ENCODE measurements around the gene CDK3. TPM values are rescaled to one million over a fixed set of nuclear protein-coding genes. Genes with fewer than 3 reads are reported as not detected.
A peak's percentile ranks its signal among the peaks of the same experiment; 100 is the strongest.

The CDK3 gene
- total and polyA plus RNA-seq, 3 experiments from 2014 or later, result 5.0 to 5.5 TPM; not detected in 1

DNA sequence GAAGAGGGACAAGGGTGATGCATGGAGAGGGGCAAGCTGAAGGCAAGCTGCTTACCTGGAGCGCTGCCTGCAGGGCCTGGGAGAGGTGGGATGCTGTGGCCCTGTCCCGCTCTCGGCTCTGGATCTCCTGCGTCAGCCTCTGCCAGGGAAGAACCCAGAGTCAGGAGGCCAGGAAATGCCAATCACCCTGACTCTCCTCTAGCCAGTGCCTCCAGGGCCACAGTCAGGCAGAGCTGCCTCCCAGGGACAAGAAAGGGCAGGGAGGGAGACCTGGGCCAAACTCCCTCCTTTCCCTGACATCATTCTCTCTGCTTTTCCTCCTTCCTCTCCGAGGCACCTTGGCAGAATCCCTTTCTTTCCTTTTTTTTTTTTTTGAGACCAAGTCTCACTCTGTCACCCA is 11.3 kb downstream of the CDK3 start:
- H3K9me3 ChIP-seq (ENCODE audit: low read length), result no peaks in the 10 kb centered on the region
- no peak overlapping the region for H3K27ac ChIP-seq (ENCODE audit: low read depth, low read length)
- no peaks in the 10 kb centered on the region for H3K9me3 Mint-ChIP-seq
- H3K27me3 Mint-ChIP-seq, result peaks cover 0 to 5% of the 10 kb centered on the region in 2 donors
- no peak overlapping the region for H3K27ac Mint-ChIP-seq
- ChIA-PET CTCF (interaction anchor here (1.1 to 4.5 kb wide), 8 partner anchors 10 to 287 kb away, joined by 3 to 30 read pairs (median 5); partner anchors contain the start of gene EXOC7), POLR2A (no interaction called here)
- peaks cover 5 to 6% (median 5%) of the 10 kb centered on the region in 3 donors for H3K4me1 Mint-ChIP-seq
- DNase-seq, result no peak
- H3K27me3 ChIP-seq (ENCODE audit: insufficient read depth, low read length, poor library complexity, severe bottlenecking), result no peaks in the 10 kb centered on the region
- H3K36me3 ChIP-seq (ENCODE audit: insufficient read depth, low read length), result no peaks in the 10 kb centered on the region
- H3K4me1 ChIP-seq (ENCODE audit: insufficient read depth, low read length), result peaks cover 4% of the 10 kb centered on the region
- no peak overlapping the region for H3K4me3 ChIP-seq (ENCODE audit: low read length)
- no peaks in the 10 kb centered on the region for H3K36me3 Mint-ChIP-seq
- no peak overlapping the region for H3K4me3 Mint-ChIP-seq

DNA sequence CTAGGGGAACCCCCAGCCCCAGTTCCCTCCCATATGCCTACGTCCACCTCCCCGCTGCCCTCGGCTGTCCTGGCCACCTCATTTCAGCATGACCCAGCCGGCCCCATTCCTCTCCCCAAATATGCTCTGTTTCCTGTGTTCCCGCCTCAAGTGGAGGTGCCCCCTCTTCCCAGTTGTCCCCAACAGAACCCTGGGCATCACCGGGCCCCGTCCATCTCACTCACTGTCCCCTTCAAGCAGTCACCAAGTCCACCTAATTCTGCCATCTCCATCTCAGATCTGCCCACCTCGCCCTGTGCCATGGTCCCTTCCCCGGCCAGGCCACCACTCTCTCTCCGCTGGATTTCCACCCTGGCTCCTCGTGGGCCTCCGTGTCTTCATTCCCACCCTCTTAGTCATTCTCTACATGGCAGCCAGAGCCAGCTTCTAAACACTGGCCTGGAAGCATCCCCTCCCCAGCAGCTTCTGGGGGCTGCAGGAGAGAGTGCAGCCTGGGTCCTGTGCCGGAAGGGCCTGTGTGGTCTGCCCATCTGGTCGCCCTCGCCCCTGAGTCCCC is 12.8 kb downstream of the CDK3 start:
- Histone ChIP-seq H3K36me3 (ENCODE audit: insufficient read depth, low read length) (no peaks in the 10 kb centered on the region), H3K27ac (ENCODE audit: low read depth, low read length) (no peak overlapping the region), H3K9me3 (ENCODE audit: low read length) (no peaks in the 10 kb centered on the region), H3K4me1 (ENCODE audit: insufficient read depth, low read length) (peaks cover 4% of the 10 kb centered on the region), H3K27me3 (ENCODE audit: insufficient read depth, low read length, poor library complexity, severe bottlenecking) (no peaks in the 10 kb centered on the region), H3K4me3 (ENCODE audit: low read length) (no peak overlapping the region)
- Mint-ChIP-seq H3K27me3 (peaks cover 0 to 5% of the 10 kb centered on the region in 2 donors), H3K27ac (no peak overlapping the region), H3K9me3 (no peaks in the 10 kb centered on the region), H3K4me3 (no peak overlapping the region), H3K36me3 (no peaks in the 10 kb centered on the region), H3K4me1 (peaks cover 5 to 6% (median 5%) of the 10 kb centered on the region in 3 donors)
- DNase-seq, result no peak
- ChIA-PET POLR2A (no interaction called here), CTCF (interaction anchor here (0.7 to 4.5 kb wide), 38 partner anchors 7 to 385 kb away, joined by 3 to 30 read pairs (median 5); partner anchors contain the start of genes CDK3, EVPL, EXOC7 and MRPL38)

DNA sequence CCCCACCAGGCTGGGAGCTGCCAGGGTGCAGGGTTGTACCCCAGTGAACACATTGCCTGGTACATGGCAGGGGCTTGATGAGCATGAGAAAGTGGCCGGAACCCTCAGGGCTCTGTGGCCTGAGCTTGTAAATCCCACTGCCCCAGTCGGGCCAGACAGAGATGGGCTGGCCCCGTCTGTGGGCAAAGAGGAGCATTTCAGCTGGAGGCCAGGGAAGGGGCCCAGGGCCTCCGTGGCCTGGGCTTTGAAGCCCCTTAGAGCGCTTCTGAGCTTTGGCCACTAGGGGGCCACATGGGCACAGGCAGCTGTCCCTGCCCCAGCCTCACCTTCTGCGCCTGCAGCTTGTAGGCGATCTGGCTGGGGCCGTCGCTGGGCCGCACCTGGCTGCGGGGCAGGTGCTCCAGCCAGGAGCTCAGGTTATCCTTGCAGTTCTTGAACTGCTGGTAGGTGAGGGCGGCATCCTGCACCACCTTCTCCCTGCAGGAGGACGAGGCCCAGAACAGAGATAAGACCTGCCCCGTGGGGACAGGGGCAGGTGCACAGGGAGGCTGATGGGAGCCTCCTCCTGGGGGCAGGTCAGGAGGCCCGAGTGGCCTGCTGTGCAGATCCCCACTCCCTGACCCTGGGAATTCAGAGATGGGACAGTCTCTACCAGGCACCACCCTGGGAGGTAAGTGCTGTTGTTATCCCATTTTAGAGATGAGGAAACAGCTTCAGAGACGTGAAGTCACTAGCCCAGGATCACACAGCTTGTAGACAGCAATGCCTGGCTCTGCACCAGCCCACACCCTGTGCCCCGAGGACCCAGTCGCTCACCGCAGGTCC is 13.7 kb downstream of the CDK3 start:
- peak; percentile 66 to 85 (median 71) for DNase-seq
- POLR2A ChIA-PET, result interaction anchor here (0.5 to 1.4 kb wide), 6 partner anchors 11 to 454 kb away, joined by 3 to 6 read pairs (median 3); partner anchors contain the start of gene EXOC7
- H3K36me3 Mint-ChIP-seq, result no peaks in the 10 kb centered on the region
- H3K27me3 Mint-ChIP-seq, result peaks cover 0 to 5% of the 10 kb centered on the region in 2 donors
- H3K36me3 ChIP-seq (ENCODE audit: insufficient read depth, low read length), result no peaks in the 10 kb centered on the region
- peaks cover 5 to 6% (median 5%) of the 10 kb centered on the region in 3 donors for H3K4me1 Mint-ChIP-seq
- H3K27me3 ChIP-seq (ENCODE audit: insufficient read depth, low read length, poor library complexity, severe bottlenecking), result no peaks in the 10 kb centered on the region
- no peak overlapping the region for H3K27ac ChIP-seq (ENCODE audit: low read depth, low read length)
- no peaks in the 10 kb centered on the region for H3K9me3 Mint-ChIP-seq
- H3K9me3 ChIP-seq (ENCODE audit: low read length), result no peaks in the 10 kb centered on the region
- CTCF ChIA-PET, result interaction anchor here (0.5 to 4.5 kb wide), 51 partner anchors 8 to 384 kb away, joined by 3 to 30 read pairs (median 4); partner anchors contain the start of genes CDK3, EVPL, EXOC7 and GALR2
- peak overlapping the region in 1 of 8 donors; percentile 80 for H3K27ac Mint-ChIP-seq
- H3K4me1 ChIP-seq (ENCODE audit: insufficient read depth, low read length), result peaks cover 4% of the 10 kb centered on the region
- H3K4me3 ChIP-seq (ENCODE audit: low read length), result no peak overlapping the region
- peak overlapping the region in 1 of 7 donors; percentile 32 for H3K4me3 Mint-ChIP-seq

DNA sequence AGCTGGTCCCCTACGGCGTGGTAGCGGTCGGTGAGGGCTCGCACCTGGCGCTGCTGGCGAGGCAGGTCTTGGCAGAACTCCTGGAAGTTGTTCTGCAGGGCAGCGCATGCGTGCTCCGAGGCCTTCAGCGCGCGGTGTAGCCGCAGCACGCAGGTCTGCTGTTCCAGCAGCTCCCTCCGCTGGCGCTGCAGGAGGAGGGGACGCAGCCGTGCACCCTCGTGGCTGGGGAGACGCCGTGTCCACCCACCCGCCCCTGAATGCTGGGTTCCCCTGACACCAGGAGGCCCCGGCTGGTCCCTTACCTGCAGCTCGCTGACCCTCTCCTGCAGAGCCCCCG is 14.2 kb downstream of the CDK3 start:
- H3K4me1 ChIP-seq (ENCODE audit: insufficient read depth, low read length), result peaks cover 4% of the 10 kb centered on the region
- Mint-ChIP-seq H3K27ac (no peak overlapping the region), H3K4me3 (no peak overlapping the region), H3K36me3 (no peaks in the 10 kb centered on the region), H3K4me1 (peaks cover 5 to 6% (median 5%) of the 10 kb centered on the region in 3 donors), H3K9me3 (no peaks in the 10 kb centered on the region), H3K27me3 (peaks cover 0 to 5% of the 10 kb centered on the region in 2 donors)
- H3K27ac ChIP-seq (ENCODE audit: low read depth, low read length), result no peak overlapping the region
- ChIA-PET CTCF (interaction anchor here (0.5 to 4.5 kb wide), 42 partner anchors 9 to 383 kb away, joined by 3 to 30 read pairs (median 5); partner anchors contain the start of genes CDK3, EVPL, EXOC7 and GALR2), POLR2A (interaction anchor here (1.0 to 1.4 kb wide), 2 partner anchors 15 to 57 kb away, joined by 3 read pairs; no protein-coding TSS in a partner anchor)
- no peaks in the 10 kb centered on the region for H3K9me3 ChIP-seq (ENCODE audit: low read length)
- H3K36me3 ChIP-seq (ENCODE audit: insufficient read depth, low read length), result no peaks in the 10 kb centered on the region
- no peak overlapping the region for H3K4me3 ChIP-seq (ENCODE audit: low read length)
- DNase-seq, result no peak
- no peaks in the 10 kb centered on the region for H3K27me3 ChIP-seq (ENCODE audit: insufficient read depth, low read length, poor library complexity, severe bottlenecking)

DNA sequence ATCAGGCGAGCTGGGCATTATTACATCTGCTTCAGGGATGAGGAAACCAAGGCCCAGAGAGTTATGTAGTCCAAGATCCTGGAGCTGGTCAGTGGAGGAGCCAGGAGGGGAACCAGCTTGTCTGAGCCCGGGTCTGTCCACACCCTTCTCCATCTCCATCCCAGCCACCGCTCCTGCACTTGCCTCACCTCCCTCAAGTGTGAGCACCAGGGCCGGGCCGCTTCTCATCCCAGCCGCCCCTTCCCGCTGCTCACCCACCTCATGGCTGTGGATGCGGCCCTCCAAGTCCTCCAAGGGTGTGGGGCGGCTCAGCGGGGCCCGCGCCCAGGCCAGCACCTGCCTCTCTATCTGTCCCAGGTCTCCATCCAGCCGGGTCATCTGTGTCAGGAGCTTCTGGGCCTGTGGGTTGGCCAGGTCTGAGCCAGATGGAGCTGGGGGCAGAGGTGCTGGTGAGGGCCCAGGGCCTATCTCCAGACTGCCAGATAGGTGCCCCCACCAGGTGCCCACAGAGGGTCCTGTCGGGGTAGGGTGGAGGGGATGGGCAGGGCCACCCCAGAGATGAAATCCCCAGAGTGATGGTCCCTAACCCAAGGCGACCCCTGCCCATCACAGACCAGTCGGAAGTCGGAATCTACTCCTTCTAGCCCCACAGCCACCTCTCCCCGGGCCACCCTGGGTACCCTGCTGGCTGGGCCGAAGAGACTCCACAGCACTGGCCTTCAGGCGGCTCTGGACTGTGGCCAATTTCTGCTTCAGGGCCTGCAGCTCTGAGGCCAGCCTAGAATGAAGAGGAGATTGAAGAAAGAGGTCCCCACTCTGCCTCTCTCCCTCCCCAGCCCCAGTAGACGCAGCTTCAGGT is 17.1 kb downstream of the CDK3 start:
- no peaks in the 10 kb centered on the region for H3K36me3 ChIP-seq (ENCODE audit: insufficient read depth, low read length)
- H3K27me3 ChIP-seq (ENCODE audit: insufficient read depth, low read length, poor library complexity, severe bottlenecking), result no peaks in the 10 kb centered on the region
- Mint-ChIP-seq H3K9me3 (no peaks in the 10 kb centered on the region), H3K27ac (no peak overlapping the region), H3K4me3 (no peak overlapping the region), H3K36me3 (no peaks in the 10 kb centered on the region), H3K4me1 (peaks cover 5 to 6% (median 5%) of the 10 kb centered on the region in 3 donors), H3K27me3 (peaks cover 0 to 5% of the 10 kb centered on the region in 2 donors)
- no peak overlapping the region for H3K27ac ChIP-seq (ENCODE audit: low read depth, low read length)
- DNase-seq, result no peak
- H3K9me3 ChIP-seq (ENCODE audit: low read length), result no peaks in the 10 kb centered on the region
- ChIA-PET CTCF (interaction anchor here (1.3 to 2.3 kb wide), 2 partner anchors 9 to 262 kb away, joined by 3 to 6 read pairs; no protein-coding TSS in a partner anchor), POLR2A (no interaction called here)
- no peak overlapping the region for H3K4me3 ChIP-seq (ENCODE audit: low read length)
- peaks cover 4% of the 10 kb centered on the region for H3K4me1 ChIP-seq (ENCODE audit: insufficient read depth, low read length)

DNA sequence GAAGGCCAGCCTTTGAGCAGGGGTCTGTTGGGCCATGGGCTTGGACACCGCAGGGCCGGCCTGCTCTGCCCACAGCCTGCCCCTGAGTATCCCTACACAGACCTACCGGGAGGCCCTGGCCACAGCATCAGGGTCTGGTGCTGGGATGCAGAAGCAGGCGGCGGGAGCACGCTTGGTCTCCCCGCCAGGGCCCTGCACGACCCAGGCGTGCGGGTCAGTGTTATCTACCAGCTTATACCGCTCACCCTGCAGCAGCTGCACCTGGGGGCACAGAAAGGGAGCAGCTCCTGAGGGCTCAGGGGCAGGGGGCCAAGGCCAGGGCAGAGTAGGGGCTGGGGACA is 17.7 kb downstream of the CDK3 start:
- no peaks in the 10 kb centered on the region for H3K9me3 ChIP-seq (ENCODE audit: low read length)
- Mint-ChIP-seq H3K36me3 (no peaks in the 10 kb centered on the region), H3K9me3 (no peaks in the 10 kb centered on the region), H3K27ac (no peak overlapping the region), H3K4me1 (peaks cover 5 to 6% (median 5%) of the 10 kb centered on the region in 3 donors), H3K4me3 (no peak overlapping the region), H3K27me3 (peaks cover 0 to 3% of the 10 kb centered on the region in 2 donors)
- CTCF ChIA-PET, result interaction anchor here (2.3 kb wide), 1 partner anchor 10 kb away, joined by 6 read pairs; no protein-coding TSS in a partner anchor
- H3K36me3 ChIP-seq (ENCODE audit: insufficient read depth, low read length), result no peaks in the 10 kb centered on the region
- no peak for DNase-seq
- no peak overlapping the region for H3K27ac ChIP-seq (ENCODE audit: low read depth, low read length)
- H3K4me1 ChIP-seq (ENCODE audit: insufficient read depth, low read length), result peaks cover 4% of the 10 kb centered on the region
- H3K4me3 ChIP-seq (ENCODE audit: low read length), result no peak overlapping the region
- H3K27me3 ChIP-seq (ENCODE audit: insufficient read depth, low read length, poor library complexity, severe bottlenecking), result no peaks in the 10 kb centered on the region
- POLR2A ChIA-PET, result no interaction called here

DNA sequence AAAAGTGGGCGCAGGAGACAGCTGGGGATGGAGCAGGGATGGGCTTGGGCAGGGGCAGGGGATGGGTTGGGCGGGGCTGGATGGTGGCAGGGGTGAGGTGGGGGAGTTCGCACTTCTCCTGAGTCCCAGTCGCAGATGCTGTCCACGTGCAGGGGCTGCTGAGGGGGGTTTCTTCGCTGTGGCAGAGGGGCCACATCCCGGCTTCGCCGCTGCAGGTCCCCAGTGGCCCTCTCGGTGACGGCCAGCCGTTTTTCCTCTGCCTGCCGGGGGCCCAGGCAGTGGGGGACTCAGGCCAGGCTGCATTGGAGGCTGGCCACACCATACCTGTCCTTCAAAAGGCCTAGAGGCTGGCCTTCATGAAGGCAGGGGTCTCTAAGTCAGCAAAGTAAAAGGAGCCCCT is 18.1 kb downstream of the CDK3 start:
- Mint-ChIP-seq H3K27ac (no peak overlapping the region), H3K4me3 (no peak overlapping the region), H3K9me3 (no peaks in the 10 kb centered on the region), H3K27me3 (peaks cover 0 to 2% of the 10 kb centered on the region in 2 donors), H3K36me3 (no peaks in the 10 kb centered on the region), H3K4me1 (peaks cover 5 to 6% (median 5%) of the 10 kb centered on the region in 3 donors)
- H3K4me3 ChIP-seq (ENCODE audit: low read length), result no peak overlapping the region
- H3K9me3 ChIP-seq (ENCODE audit: low read length), result no peaks in the 10 kb centered on the region
- H3K27ac ChIP-seq (ENCODE audit: low read depth, low read length), result no peak overlapping the region
- no peaks in the 10 kb centered on the region for H3K27me3 ChIP-seq (ENCODE audit: insufficient read depth, low read length, poor library complexity, severe bottlenecking)
- H3K4me1 ChIP-seq (ENCODE audit: insufficient read depth, low read length), result peaks cover 4% of the 10 kb centered on the region
- no peaks in the 10 kb centered on the region for H3K36me3 ChIP-seq (ENCODE audit: insufficient read depth, low read length)
- CTCF ChIA-PET, result interaction anchor here (1.0 to 2.3 kb wide), 4 partner anchors 9 to 379 kb away, joined by 3 to 10 read pairs (median 6); partner anchors contain the start of gene EVPL
- no peak for DNase-seq
- POLR2A ChIA-PET, result interaction anchor here (0.5 to 0.6 kb wide), 2 partner anchors 91 to 103 kb away, joined by 3 to 7 read pairs; no protein-coding TSS in a partner anchor
